T1000 (cell line): ENCODE results near the gene FHOD3.
"Not testable (repeated sequence)": the region's sequence is repeated elsewhere in the genome, so short reads cannot be mapped to it uniquely, and the experiment has no call there.

Experiments
- DNase-seq: peaks from one replicate; lab custom pipeline; 2025; ENCODE audit warnings: mixed read lengths; lab: John Stamatoyannopoulos, UW

Gene FHOD3

GRCh38 chr18:36547544-36547943 lies 250.0 kb downstream of the FHOD3 start:
- no peak for DNase-seq

GRCh38 chr18:36551274-36551673 lies 253.8 kb downstream of the FHOD3 start:
- DNase-seq = not testable (repeated sequence)

DNA sequence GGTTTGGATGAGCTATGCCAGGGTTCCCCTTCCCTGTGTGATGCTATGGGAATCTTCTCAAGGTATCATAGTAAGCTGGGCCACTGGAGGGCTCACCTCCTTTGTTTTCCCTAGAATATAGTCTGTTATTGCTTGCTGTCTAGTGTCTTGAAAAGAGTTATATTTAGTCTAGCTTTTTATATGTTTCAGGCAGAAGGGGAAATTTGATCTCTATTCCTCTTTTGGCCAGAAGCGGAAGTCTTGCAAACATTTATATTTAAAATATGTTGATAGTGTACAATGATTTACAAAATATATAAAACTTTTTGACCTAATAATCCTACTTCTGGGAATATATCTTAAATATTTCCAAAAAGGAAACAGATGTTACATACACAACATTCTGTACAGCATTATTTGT lies 260.7 kb downstream of the FHOD3 start:
- DNase-seq = no peak

DNA sequence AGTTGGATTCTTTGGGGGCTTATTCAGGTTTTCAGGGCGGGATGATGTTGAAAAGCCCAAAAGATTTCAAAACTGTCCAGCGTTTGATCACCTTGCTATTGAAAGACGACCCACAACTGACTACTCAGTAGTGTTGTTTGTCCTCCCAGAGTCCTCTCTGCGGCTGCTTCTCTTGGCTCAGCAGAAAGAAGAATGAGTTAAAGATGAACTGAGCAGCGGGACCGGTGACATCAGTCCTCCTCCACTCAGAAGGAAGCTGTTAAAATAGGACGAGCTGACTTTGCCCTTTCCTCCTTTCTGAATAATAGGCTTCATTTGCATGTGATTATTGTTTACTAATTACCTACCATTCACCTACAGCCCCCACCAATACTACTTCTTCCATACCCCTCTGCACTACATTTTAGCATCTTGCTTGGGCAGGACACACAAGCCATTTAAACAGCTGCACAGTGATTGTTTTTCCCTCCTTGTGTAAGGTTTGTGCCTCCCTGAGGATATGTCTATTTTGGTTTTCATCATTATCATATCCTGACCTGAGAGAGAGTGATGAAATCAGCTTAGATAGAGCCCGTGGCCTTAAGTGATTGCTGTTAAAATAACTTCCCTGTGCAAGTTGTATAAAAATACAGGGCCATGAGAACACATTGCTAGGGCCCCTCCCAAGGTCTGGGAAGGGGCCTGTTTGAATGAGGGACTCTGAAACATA lies 261.8 kb downstream of the FHOD3 start:
- DNase-seq = no peak

DNA sequence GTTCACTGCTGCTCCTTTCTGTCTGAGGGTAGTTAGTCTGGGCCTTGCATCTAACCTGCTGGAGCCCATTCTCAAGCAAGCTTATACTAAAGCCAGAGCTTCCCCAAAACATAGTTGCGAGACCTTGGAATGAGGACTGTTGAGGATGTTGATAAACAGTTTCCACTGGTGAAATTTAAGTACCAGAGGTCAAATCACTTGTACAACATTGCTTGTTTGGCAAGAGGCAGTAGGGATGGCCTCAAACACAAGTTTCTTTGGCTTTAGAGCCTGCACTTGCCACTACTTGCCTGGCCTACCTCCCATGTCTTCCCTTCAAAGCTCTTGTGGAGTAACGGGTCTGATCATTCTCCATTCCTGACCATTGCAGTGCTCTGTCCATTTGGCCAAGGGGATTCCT lies 262.7 kb downstream of the FHOD3 start:
- DNase-seq = no peak

GRCh38 chr18:36561046-36561445 lies 263.5 kb downstream of the FHOD3 start:
- DNase-seq = no peak

- no peak for DNase-seq
These were observed 267.3 kb downstream of the FHOD3 start for GRCh38 chr18:36564841-36565240.

- DNase-seq = no peak
These were observed 270.3 kb downstream of the FHOD3 start for GRCh38 chr18:36567800-36568199.

- DNase-seq = no peak
These were observed 271.0 kb downstream of the FHOD3 start for GRCh38 chr18:36568487-36568886.

GRCh38 chr18:36572135-36572856 lies 274.8 kb downstream of the FHOD3 start:
- DNase-seq = no peak

DNA sequence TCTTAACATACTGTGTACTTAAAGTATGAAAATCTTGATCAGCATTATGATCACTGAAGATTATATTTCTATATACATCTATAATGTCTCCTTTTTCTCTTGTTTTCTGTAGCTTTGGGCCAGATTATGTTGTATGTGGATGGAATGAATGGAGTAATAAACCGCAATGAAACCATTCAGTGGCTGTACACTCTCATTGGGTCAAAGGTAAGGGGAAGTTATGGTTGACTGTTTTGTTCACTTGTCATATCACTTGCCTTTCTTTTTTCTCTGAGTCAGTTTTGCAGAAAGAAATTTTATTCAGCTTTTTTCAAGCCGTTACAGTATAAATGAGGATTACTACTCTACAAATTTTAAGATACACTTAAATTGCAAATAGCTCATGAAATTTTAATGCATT lies 278.8 kb downstream of the FHOD3 start:
- no peak for DNase-seq

- no peak for DNase-seq
These were observed 281.6 kb downstream of the FHOD3 start for GRCh38 chr18:36578871-36579710.

GRCh38 chr18:36580266-36580665 lies 282.8 kb downstream of the FHOD3 start:
- DNase-seq = no peak

DNA sequence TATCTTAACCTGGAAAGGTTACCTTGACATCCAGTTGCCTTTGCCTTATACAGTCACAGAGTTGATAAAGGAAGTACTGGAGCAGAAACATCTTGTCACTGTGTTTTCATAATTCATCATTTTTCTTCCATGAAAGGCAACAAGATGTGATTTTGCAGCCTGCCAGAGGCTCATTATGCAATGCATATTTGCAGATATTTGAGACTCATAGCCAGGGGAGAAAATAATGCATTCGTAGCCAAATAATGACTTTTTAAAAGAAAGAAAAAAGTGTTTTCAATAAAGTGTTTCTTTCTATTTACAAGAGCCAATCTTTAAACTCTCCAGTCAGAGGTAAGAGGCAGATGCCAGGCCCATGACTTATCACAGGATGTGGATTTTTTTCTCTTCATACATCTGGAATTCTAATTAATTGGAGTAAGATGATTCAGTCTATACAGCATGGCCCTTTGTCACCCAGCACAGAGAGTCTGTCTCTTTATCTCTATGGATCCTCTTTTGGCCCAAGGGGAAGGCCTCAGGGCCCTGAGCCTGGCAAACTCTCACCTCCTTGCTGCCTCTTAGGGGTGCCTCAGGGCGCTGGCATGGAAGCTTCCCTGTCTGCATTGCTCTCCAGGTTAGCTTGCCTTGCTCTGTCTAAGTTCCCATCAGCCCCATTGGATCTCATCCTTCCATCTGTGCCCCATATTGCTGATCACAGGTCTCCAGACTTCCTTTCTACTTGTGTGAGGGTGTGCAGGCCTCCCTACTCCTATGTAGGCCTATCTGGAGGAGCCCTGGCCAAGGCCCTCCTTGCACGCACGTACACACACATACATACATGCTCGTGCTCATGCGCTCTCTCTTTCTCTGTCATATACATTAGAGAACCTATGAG lies 283.6 kb downstream of the FHOD3 start:
- DNase-seq = no peak

- DNase-seq = no peak
These were observed 285.7 kb downstream of the FHOD3 start for GRCh38 chr18:36582988-36583745.

- DNase-seq = no peak
These were observed 292.5 kb downstream of the FHOD3 start for GRCh38 chr18:36589857-36590543.

DNA sequence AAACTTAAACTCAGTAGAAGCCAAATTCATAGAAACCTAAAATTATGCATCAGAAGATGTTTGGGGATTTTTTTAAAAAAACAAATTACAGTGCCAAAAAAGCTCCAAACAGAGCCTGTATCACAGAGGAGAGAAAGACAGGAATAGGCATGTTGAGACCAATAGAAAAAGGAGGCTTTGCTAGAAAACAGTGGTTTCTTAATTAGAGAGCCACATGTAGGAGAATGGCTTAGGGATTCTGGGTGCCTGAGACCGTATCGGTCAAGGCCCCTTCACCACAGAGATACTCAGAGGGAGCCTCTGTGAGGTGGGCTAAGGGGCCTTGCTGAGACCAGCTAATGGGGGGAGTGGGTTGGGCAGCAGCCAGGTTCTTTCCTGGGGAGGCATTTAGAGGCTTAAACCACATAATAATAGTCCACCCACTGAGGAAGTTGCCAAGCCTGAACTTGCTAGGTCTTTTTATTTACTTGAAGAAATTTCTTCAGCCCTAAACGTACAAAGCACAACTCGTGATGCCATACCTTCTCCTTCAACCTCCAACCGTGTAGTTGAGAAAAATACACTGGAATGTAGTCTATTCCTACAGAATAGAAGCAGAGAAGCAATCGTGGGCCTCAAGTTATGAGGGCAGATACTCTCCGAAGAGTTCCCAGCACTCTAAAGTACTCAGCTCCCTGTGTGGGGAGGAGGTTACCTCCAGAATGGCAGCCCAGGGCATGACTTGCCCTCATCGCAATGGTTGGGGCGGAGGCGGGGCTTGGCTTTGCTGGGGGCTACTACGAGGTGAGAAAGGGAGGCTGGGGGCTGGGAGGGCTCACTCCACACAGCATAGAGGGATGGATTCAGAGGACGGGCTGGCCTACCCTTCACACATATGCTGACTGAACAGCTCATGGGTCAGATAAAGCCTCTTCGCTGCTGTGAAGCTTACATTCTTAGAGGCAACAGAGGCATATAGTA lies 293.4 kb downstream of the FHOD3 start:
- DNase-seq = no peak

GRCh38 chr18:36592282-36592681 lies 294.8 kb downstream of the FHOD3 start:
- no peak for DNase-seq

DNA sequence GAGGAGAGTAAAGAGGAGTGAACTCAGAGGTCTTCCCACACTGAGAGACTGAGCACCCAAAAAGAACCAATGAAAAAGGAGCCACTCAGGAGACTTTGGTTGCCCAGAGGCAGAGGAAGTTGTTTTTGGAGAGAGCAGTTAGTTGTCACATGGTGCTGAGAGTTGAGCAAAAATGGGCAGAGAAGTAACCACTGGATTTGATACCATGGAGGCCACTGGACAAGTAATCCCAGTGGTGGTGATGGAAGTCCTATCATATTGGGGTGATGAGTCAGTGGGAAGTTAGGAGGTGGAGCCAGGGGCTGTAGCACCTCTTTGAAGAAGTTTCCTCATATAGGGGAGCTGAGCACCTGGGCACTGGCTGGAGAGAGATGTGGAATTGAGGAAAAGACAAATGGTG lies 295.5 kb downstream of the FHOD3 start:
- DNase-seq = no peak
